Measurements from ENCODE around the gene SCN5A. TPM values are rescaled to one million over a fixed set of nuclear protein-coding genes. Genes with fewer than 3 reads are reported as not detected.

The SCN5A gene
- total and polyA plus RNA-seq, 2 experiments from 2014 or later: 10.2 to 10.6 TPM

- no peaks in the 10 kb centered on the region for H3K36me3 ChIP-seq (ENCODE audit: insufficient read depth)
- H3K9me2 ChIP-seq (ENCODE audit: insufficient read depth): no peaks in the 10 kb centered on the region
- no peaks in the 10 kb centered on the region for H3K36me3 Mint-ChIP-seq (ENCODE audit: low read depth)
- H3K4me1 Mint-ChIP-seq: peaks cover 11% of the 10 kb centered on the region
- DNase-seq (ENCODE audit: low spot score): no peak
- no peaks in the 10 kb centered on the region for H3K9me3 Mint-ChIP-seq
- H3F3A ChIP-seq (replicated peaks; ENCODE audit: low read depth): no peaks in the 10 kb centered on the region
- ATAC-seq: no peak
- H3K79me2 ChIP-seq (replicated peaks; ENCODE audit: insufficient read depth): peaks cover 5% of the 10 kb centered on the region; the same call in 1 of the 2 replicates
- H2AFZ ChIP-seq: no peak overlapping the region
- H3K27ac ChIP-seq (ENCODE audit: low read depth): no peak overlapping the region
- peaks cover 20% of the 10 kb centered on the region; the same call in 1 of the 2 replicates for H3K4me1 ChIP-seq (ENCODE audit: insufficient read depth)
- H3K4me2 ChIP-seq: no peak overlapping the region
- H3K4me3 Mint-ChIP-seq: no peak overlapping the region
- no peak overlapping the region for H3K4me3 ChIP-seq
- peaks cover under 1% of the 10 kb centered on the region for H3K27me3 Mint-ChIP-seq (ENCODE audit: insufficient read depth, low read depth, poor library complexity)
- peaks cover 8% of the 10 kb centered on the region for H4K20me1 ChIP-seq (replicated peaks; ENCODE audit: insufficient read depth)
- H3K27me3 ChIP-seq (ENCODE audit: insufficient read depth): peaks cover 32% of the 10 kb centered on the region
- TF ChIP-seq JUNB (IDR thresholded peaks at IDR 0.05; ENCODE audit: unreplicated experiment) (no peak), ZNF462 (CRISPR knock-in tag; IDR thresholded peaks at IDR 0.05) (no peak), EZH2phosphoT487 (IDR thresholded peaks at IDR 0.05; ENCODE audit: unreplicated experiment) (no peak), REST (IDR thresholded peaks at IDR 0.05; ENCODE audit: unreplicated experiment) (no peak), CREB1 (CRISPR knock-in tag; IDR thresholded peaks at IDR 0.05; ENCODE audit: low read depth) (no peak), CTCF (conservative IDR thresholded peaks at IDR 0.05; ENCODE audit: low read depth in 2 of 2) (no peak), NANOG (IDR thresholded peaks at IDR 0.05; ENCODE audit: borderline replicate concordance) (no peak), ZNF114 (CRISPR knock-in tag; IDR thresholded peaks at IDR 0.05) (no peak), ZNF331 (CRISPR knock-in tag; IDR thresholded peaks at IDR 0.05; ENCODE audit: low read depth) (no peak), EZH2 (IDR thresholded peaks at IDR 0.05; ENCODE audit: low read depth, unreplicated experiment) (no peak), ETS1 (IDR thresholded peaks at IDR 0.05) (no peak)
- no peak overlapping the region for H3K27ac Mint-ChIP-seq
These were observed 3.4 kb downstream of the SCN5A start for GRCh38 chr3:38646062-38646461.
